ENCODE data around the gene FOXD4L6.
"Not testable (repeated sequence)": the region's sequence is repeated elsewhere in the genome, so short reads cannot be mapped to it uniquely, and the experiment has no call there.

DNA sequence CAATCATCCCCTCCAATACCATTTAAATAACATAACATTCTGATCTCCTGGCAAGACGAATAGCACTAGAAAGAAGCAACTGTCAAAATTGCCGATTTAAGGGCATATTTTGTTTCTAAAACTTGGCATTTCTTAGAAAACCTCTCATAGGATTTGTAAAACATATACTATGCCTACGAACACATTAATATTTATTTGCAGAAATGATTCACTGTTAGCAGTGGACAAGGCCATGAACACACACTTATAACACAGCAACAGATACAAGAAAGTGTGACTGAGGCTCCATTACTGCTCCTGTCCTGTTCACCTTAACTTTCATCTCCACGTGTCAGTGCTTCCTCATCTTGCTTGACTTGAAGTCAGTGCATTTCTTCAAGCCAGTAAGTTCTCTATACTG is 46.1 kb downstream of the FOXD4L6 start:
- not testable (repeated sequence) for TF ChIP-seq CTCF (IDR thresholded peaks at IDR 0.05 in 2 of 3, conservative IDR thresholded peaks at IDR 0.05 in 1 of 3; ENCODE audit: control insufficient read depth in 2 of 3, extremely low read depth in 1 of 3, insufficient read depth in 1 of 3, low read depth in 3 of 3, low read length in 3 of 3); MYC (IDR thresholded peaks at IDR 0.05; ENCODE audit: insufficient read depth, insufficient read length, insufficient replicate concordance, low read length, severe bottlenecking); POLR2AphosphoS5 (IDR thresholded peaks at IDR 0.05; ENCODE audit: low read length)
